ENCODE data around the gene HMCN2.
"Not testable (repeated sequence)": the region's sequence is repeated elsewhere in the genome, so short reads cannot be mapped to it uniquely, and the experiment has no call there.

HMCN2 gene

GRCh38 chr9:130393681-130394071, 128.1 kb downstream of the HMCN2 start:
- DNase-seq (ENCODE audit: low read depth) = no peak

- DNase-seq (ENCODE audit: low read depth) = no peak
These were observed 128.8 kb downstream of the HMCN2 start for GRCh38 chr9:130394320-130394719.

GRCh38 chr9:130394814-130395470, 129.4 kb downstream of the HMCN2 start:
- no peak for DNase-seq (ENCODE audit: low read depth)

GRCh38 chr9:130395810-130396435, 130.4 kb downstream of the HMCN2 start:
- no peak for DNase-seq (ENCODE audit: low read depth)

- no peak for DNase-seq (ENCODE audit: low read depth)
These were observed 131.0 kb downstream of the HMCN2 start for GRCh38 chr9:130396581-130396980.

GRCh38 chr9:130398487-130399240, 133.1 kb downstream of the HMCN2 start:
- DNase-seq (ENCODE audit: low read depth) = no peak

- DNase-seq (ENCODE audit: low read depth) = no peak
These were observed 134.2 kb downstream of the HMCN2 start for GRCh38 chr9:130399768-130400167.

- no peak for DNase-seq (ENCODE audit: low read depth)
These were observed 135.3 kb downstream of the HMCN2 start for GRCh38 chr9:130400870-130401269.

GRCh38 chr9:130401742-130402141, 136.2 kb downstream of the HMCN2 start:
- DNase-seq (ENCODE audit: low read depth) = not testable (repeated sequence)

GRCh38 chr9:130402243-130402642, 136.7 kb downstream of the HMCN2 start:
- DNase-seq (ENCODE audit: low read depth) = no peak

GRCh38 chr9:130402645-130403440, 137.3 kb downstream of the HMCN2 start:
- no peak for DNase-seq (ENCODE audit: low read depth)

- no peak for DNase-seq (ENCODE audit: low read depth)
These were observed 140.2 kb downstream of the HMCN2 start for GRCh38 chr9:130405657-130406257.

- no peak for DNase-seq (ENCODE audit: low read depth)
These were observed 140.8 kb downstream of the HMCN2 start for GRCh38 chr9:130406278-130406895.

- no peak for DNase-seq (ENCODE audit: low read depth)
These were observed 142.5 kb downstream of the HMCN2 start for GRCh38 chr9:130407916-130408663.

- no peak for DNase-seq (ENCODE audit: low read depth)
These were observed 143.1 kb downstream of the HMCN2 start for GRCh38 chr9:130408669-130409068.

GRCh38 chr9:130409246-130409645, 143.7 kb downstream of the HMCN2 start:
- DNase-seq (ENCODE audit: low read depth) = no peak

- DNase-seq (ENCODE audit: low read depth) = no peak
These were observed 144.9 kb downstream of the HMCN2 start for GRCh38 chr9:130410443-130410842.

GRCh38 chr9:130411566-130411915, 146.0 kb downstream of the HMCN2 start:
- no peak for DNase-seq (ENCODE audit: low read depth)

GRCh38 chr9:130414081-130414731, 148.6 kb downstream of the HMCN2 start:
- no peak for DNase-seq (ENCODE audit: low read depth)
